IPS DF 4.7 (cell line): ENCODE measurements around the gene PTPN7.
"Not testable (repeated sequence)": the region's sequence is repeated elsewhere in the genome, so short reads cannot be mapped to it uniquely, and the experiment has no call there.

Experiments used
- DNase-seq: peaks from one replicate; pipeline ENCODE4 v3.0.0-alpha.2; 2013; ENCODE audit warnings: low spot score; ENCODE audit errors: extremely low read depth

The PTPN7 gene

GRCh38 chr1:202152399-202152798 is 8.0 kb downstream of the PTPN7 start:
- DNase-seq, result no peak

- no peak for DNase-seq
Measured at GRCh38 chr1:202151045-202151444, 9.4 kb downstream of the PTPN7 start.

GRCh38 chr1:202150602-202151001 is 9.8 kb downstream of the PTPN7 start:
- DNase-seq, result no peak

GRCh38 chr1:202150187-202150586 is 10.2 kb downstream of the PTPN7 start:
- no peak for DNase-seq

GRCh38 chr1:202149566-202149965 is 10.8 kb downstream of the PTPN7 start:
- no peak for DNase-seq

GRCh38 chr1:202148391-202148790 is 12.0 kb downstream of the PTPN7 start:
- DNase-seq, result no peak

GRCh38 chr1:202146993-202147392 is 13.4 kb downstream of the PTPN7 start:
- no peak for DNase-seq

- no peak for DNase-seq
Measured at GRCh38 chr1:202146279-202146678, 14.1 kb downstream of the PTPN7 start.

- not testable (repeated sequence) for DNase-seq
Measured at GRCh38 chr1:202145744-202146140, 14.7 kb downstream of the PTPN7 start.

GRCh38 chr1:202145068-202145743 is 15.2 kb downstream of the PTPN7 start:
- DNase-seq, result no peak

GRCh38 chr1:202144402-202145067 is 15.9 kb downstream of the PTPN7 start, which contains the start of gene ARL8A:
Gene ARL8A, minus strand, starts transcription at chr1:202144737. Its CDS starts 165 bp downstream, at chr1:202144572.
- DNase-seq, result no peak

- no peak for DNase-seq
Measured at GRCh38 chr1:202143768-202144401, 16.5 kb downstream of the PTPN7 start.

GRCh38 chr1:202143011-202143767 is 17.2 kb downstream of the PTPN7 start:
- DNase-seq, result no peak

GRCh38 chr1:202141468-202141867 is 18.9 kb downstream of the PTPN7 start:
- DNase-seq, result not testable (repeated sequence)

- no peak for DNase-seq
Measured at GRCh38 chr1:202140833-202141232, 19.6 kb downstream of the PTPN7 start.

GRCh38 chr1:202135221-202135721 is 25.1 kb downstream of the PTPN7 start:
- no peak for DNase-seq

GRCh38 chr1:202134645-202135172 is 25.7 kb downstream of the PTPN7 start:
- DNase-seq, result no peak

- DNase-seq, result no peak
Measured at GRCh38 chr1:202133989-202134388, 26.4 kb downstream of the PTPN7 start.

GRCh38 chr1:202133496-202133895 is 26.9 kb downstream of the PTPN7 start:
- no peak for DNase-seq

GRCh38 chr1:202133001-202133400 is 27.4 kb downstream of the PTPN7 start:
- no peak for DNase-seq
